Measurements from ENCODE around the gene SPATA25.

SPATA25 gene

GRCh38 chr20:45843506-45843905 is 43.9 kb downstream of the SPATA25 start:
- no peaks in the 10 kb centered on the region for H3K9me3 Mint-ChIP-seq
- H3K27me3 Mint-ChIP-seq = no peaks in the 10 kb centered on the region
- peaks cover 1% of the 10 kb centered on the region for H3K36me3 Mint-ChIP-seq
- no peak overlapping the region for H3K4me3 Mint-ChIP-seq
- H3K27ac Mint-ChIP-seq = no peak overlapping the region
- peaks cover under 1% of the 10 kb centered on the region for H3K4me1 Mint-ChIP-seq

GRCh38 chr20:45842169-45842812 is 45.1 kb downstream of the SPATA25 start:
- H3K4me1 Mint-ChIP-seq = no peaks in the 10 kb centered on the region
- H3K27me3 Mint-ChIP-seq = no peaks in the 10 kb centered on the region
- H3K4me3 Mint-ChIP-seq = no peak overlapping the region
- H3K27ac Mint-ChIP-seq = no peak overlapping the region
- H3K36me3 Mint-ChIP-seq = peaks cover 1% of the 10 kb centered on the region
- H3K9me3 Mint-ChIP-seq = no peaks in the 10 kb centered on the region

- Mint-ChIP-seq H3K9me3 (no peaks in the 10 kb centered on the region), H3K27me3 (no peaks in the 10 kb centered on the region), H3K27ac (no peak overlapping the region), H3K36me3 (peaks cover 1% of the 10 kb centered on the region), H3K4me3 (no peak overlapping the region), H3K4me1 (no peaks in the 10 kb centered on the region)
Measured at GRCh38 chr20:45841407-45842129, 45.9 kb downstream of the SPATA25 start.

GRCh38 chr20:45840700-45841198 is 46.7 kb downstream of the SPATA25 start:
- Mint-ChIP-seq H3K9me3 (no peaks in the 10 kb centered on the region), H3K36me3 (peaks cover 1% of the 10 kb centered on the region), H3K27me3 (no peaks in the 10 kb centered on the region)

GRCh38 chr20:45836841-45837240 is 50.6 kb downstream of the SPATA25 start:
- no peaks in the 10 kb centered on the region for H3K36me3 Mint-ChIP-seq
- H3K4me3 Mint-ChIP-seq = no peak overlapping the region

More at GRCh38 chr20:45840700-45841198, 46.7 kb downstream of the SPATA25 start:
- Mint-ChIP-seq H3K4me1 (no peaks in the 10 kb centered on the region), H3K27ac (no peak overlapping the region), H3K4me3 (no peak overlapping the region)

More at GRCh38 chr20:45836841-45837240, 50.6 kb downstream of the SPATA25 start:
- H3K9me3 Mint-ChIP-seq = no peaks in the 10 kb centered on the region
- H3K27ac Mint-ChIP-seq = no peak overlapping the region
- no peaks in the 10 kb centered on the region for H3K27me3 Mint-ChIP-seq
- H3K4me1 Mint-ChIP-seq = peaks cover 8% of the 10 kb centered on the region

Data from activated naive CD4-positive, alpha-beta T cell treated with anti-CD3 and anti-CD28 coated beads, Interleukin-2, amount 50 U/mL, for 24 hours (primary cell).